Osteoblast (primary cell): ENCODE results near the gene CNST. TPM values are rescaled to one million over a fixed set of nuclear protein-coding genes. Genes with fewer than 3 reads are reported as not detected.

Source experiments
- DNase-seq: peaks from one replicate; pipeline ENCODE4 v3.0.0; 2011; ENCODE audit warnings: low spot score, mixed read lengths; ENCODE audit not compliant: insufficient read length; ENCODE audit errors: missing footprints
- H2AFZ ChIP-seq: 2 replicates; pipeline ENCODE4 v1.6.0; 2011; ENCODE audit warnings: mild to moderate bottlenecking, low read length
- H3K27ac ChIP-seq: 2 replicates; pipeline ENCODE4 v1.5.1; 2011; ENCODE audit warnings: mild to moderate bottlenecking, low read depth, low read length, moderate library complexity
- H3K27me3 ChIP-seq: 2 replicates; pipeline ENCODE4 v1.6.0; 2012; ENCODE audit warnings: mild to moderate bottlenecking, control low read depth, inconsistent platforms, low read length, moderate library complexity; ENCODE audit not compliant: insufficient read depth
- H3K36me3 ChIP-seq: 2 replicates; pipeline ENCODE4 v1.5.1; 2011; ENCODE audit warnings: mild to moderate bottlenecking, low read length, control low read depth, moderate library complexity; ENCODE audit not compliant: insufficient read depth
- H3K4me1 ChIP-seq: 2 replicates; pipeline ENCODE4 v1.5.1; 2011; ENCODE audit warnings: mild to moderate bottlenecking, low read length, control low read depth, moderate library complexity; ENCODE audit not compliant: insufficient read depth
- H3K4me2 ChIP-seq: 2 replicates; pipeline ENCODE4 v1.6.0; 2011; ENCODE audit warnings: mild to moderate bottlenecking, low read length; ENCODE audit not compliant: insufficient read depth
- H3K4me3 ChIP-seq: fragments of 200-600 bp; sonication (generic); 3 replicates; pipeline ENCODE4 v1.5.1; 2012; ENCODE audit warnings: mild to moderate bottlenecking, low read length, inconsistent platforms; ENCODE audit not compliant: insufficient read depth
- H3K79me2 ChIP-seq: 2 replicates; pipeline ENCODE4 v1.6.0; 2012; ENCODE audit warnings: mild to moderate bottlenecking, low read length, control low read depth, inconsistent platforms; ENCODE audit not compliant: insufficient read depth
- H3K9me3 ChIP-seq: 2 replicates; pipeline ENCODE4 v1.5.1; 2011; ENCODE audit warnings: low read depth, low read length, control low read depth
- H4K20me1 ChIP-seq: 2 replicates; pipeline ENCODE4 v1.6.0; 2012; ENCODE audit warnings: mild to moderate bottlenecking, low read length, control low read depth; ENCODE audit not compliant: insufficient read depth
- total RNA-seq: library from RNA; depleted of rRNA; stranded (reverse); fragments of >200 nt; gene quantifications from 2 replicates; pipeline ENCODE4 v1.2.3, GENCODE V29; 2012
- TF ChIP-seq, protein P1 (sequence below): IDR thresholded peaks from 2 replicates; pipeline ENCODE4 v1.5.1; 2011; ENCODE audit warnings: mild to moderate bottlenecking, low read depth, low read length, moderate library complexity; ENCODE audit errors: extremely low read depth

The CNST gene
- total RNA-seq, 1 donor: 25.7 TPM

DNA sequence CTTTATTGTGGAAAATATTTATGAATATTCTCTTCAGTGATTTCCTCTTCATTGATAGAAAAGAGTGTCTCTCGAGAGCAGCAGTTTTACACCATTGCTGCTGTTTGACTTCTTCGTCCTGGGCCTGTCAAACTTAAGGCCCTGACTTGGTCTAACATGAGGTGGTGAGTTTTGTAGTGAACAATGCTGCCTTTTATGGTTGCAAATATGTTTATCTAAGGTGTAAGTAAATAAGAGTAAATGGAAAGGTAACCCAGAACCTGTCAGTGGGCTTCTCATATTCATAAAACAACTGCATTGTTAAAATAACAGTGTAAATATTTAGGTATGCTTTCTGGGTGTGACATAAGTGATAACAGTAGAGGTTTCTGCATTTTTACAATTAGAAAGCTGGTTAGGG, 95.2 kb downstream of the CNST start:
- H3K9me3 ChIP-seq: no peaks in the 10 kb centered on the region
- no peak overlapping the region for H3K4me3 ChIP-seq
- H3K36me3 ChIP-seq: peaks cover 47% of the 10 kb centered on the region
- no peaks in the 10 kb centered on the region for H4K20me1 ChIP-seq
- no peak overlapping the region for H2AFZ ChIP-seq
- TF ChIP-seq, protein P1, sequence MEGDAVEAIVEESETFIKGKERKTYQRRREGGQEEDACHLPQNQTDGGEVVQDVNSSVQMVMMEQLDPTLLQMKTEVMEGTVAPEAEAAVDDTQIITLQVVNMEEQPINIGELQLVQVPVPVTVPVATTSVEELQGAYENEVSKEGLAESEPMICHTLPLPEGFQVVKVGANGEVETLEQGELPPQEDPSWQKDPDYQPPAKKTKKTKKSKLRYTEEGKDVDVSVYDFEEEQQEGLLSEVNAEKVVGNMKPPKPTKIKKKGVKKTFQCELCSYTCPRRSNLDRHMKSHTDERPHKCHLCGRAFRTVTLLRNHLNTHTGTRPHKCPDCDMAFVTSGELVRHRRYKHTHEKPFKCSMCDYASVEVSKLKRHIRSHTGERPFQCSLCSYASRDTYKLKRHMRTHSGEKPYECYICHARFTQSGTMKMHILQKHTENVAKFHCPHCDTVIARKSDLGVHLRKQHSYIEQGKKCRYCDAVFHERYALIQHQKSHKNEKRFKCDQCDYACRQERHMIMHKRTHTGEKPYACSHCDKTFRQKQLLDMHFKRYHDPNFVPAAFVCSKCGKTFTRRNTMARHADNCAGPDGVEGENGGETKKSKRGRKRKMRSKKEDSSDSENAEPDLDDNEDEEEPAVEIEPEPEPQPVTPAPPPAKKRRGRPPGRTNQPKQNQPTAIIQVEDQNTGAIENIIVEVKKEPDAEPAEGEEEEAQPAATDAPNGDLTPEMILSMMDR: no peak
- no peaks in the 10 kb centered on the region for H3K27me3 ChIP-seq
- no peak for DNase-seq
- H3K4me2 ChIP-seq: no peak overlapping the region
- peaks cover 9% of the 10 kb centered on the region for H3K79me2 ChIP-seq
- H3K27ac ChIP-seq: no peak overlapping the region
- no peaks in the 10 kb centered on the region for H3K4me1 ChIP-seq

GRCh38 chr1:246667773-246668172, 101.5 kb downstream of the CNST start:
- Histone ChIP-seq H4K20me1 (no peaks in the 10 kb centered on the region), H3K4me2 (no peak overlapping the region), H3K27me3 (no peaks in the 10 kb centered on the region), H3K9me3 (no peaks in the 10 kb centered on the region), H3K4me3 (no peak overlapping the region), H3K4me1 (no peaks in the 10 kb centered on the region), H2AFZ (no peak overlapping the region), H3K36me3 (peaks cover 40% of the 10 kb centered on the region), H3K27ac (no peak overlapping the region), H3K79me2 (no peaks in the 10 kb centered on the region)
- no peak for DNase-seq
- TF ChIP-seq, protein P1: no peak

DNA sequence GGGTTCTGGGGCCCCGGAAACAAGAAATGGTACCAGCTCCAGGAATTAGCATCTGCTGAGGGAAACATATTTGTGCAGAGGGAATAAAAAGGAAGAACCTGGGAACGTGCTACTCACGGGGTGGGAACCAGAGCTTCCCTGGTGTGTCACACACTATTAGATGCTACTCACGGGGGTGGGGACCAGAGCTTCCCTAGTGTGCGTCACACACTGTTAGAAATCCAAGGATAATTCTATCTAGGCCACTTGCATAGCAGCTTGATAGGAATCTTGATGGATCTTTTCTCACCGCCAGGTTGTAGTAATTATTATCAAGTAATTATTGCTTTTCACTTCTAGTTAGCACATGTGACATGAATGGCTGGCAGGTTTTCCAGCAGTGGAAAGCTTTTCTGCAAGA, 103.4 kb downstream of the CNST start:
- no peaks in the 10 kb centered on the region for H3K79me2 ChIP-seq
- H3K4me1 ChIP-seq: no peaks in the 10 kb centered on the region
- peaks cover 39% of the 10 kb centered on the region for H3K36me3 ChIP-seq
- no peak for DNase-seq
- no peaks in the 10 kb centered on the region for H3K27me3 ChIP-seq
- TF ChIP-seq, protein P1: no peak
- H3K4me3 ChIP-seq: no peak overlapping the region
- no peaks in the 10 kb centered on the region for H3K9me3 ChIP-seq
- H3K4me2 ChIP-seq: no peak overlapping the region
- H2AFZ ChIP-seq: no peak overlapping the region
- no peak overlapping the region for H3K27ac ChIP-seq
- no peaks in the 10 kb centered on the region for H4K20me1 ChIP-seq

GRCh38 chr1:246674049-246674448, 107.8 kb downstream of the CNST start:
- TF ChIP-seq, protein P1: no peak

More at GRCh38 chr1:246674049-246674448, 107.8 kb downstream of the CNST start:
- H3K4me2 ChIP-seq: no peak overlapping the region
- H3K79me2 ChIP-seq: no peaks in the 10 kb centered on the region
- H3K4me1 ChIP-seq: no peaks in the 10 kb centered on the region
- no peak overlapping the region for H2AFZ ChIP-seq
- H3K27me3 ChIP-seq: no peaks in the 10 kb centered on the region
- H3K27ac ChIP-seq: no peak overlapping the region
- no peak for DNase-seq
- no peak overlapping the region for H3K4me3 ChIP-seq
- no peaks in the 10 kb centered on the region for H4K20me1 ChIP-seq
- H3K9me3 ChIP-seq: no peaks in the 10 kb centered on the region
- peaks cover 12% of the 10 kb centered on the region for H3K36me3 ChIP-seq
